ENCODE measurements around the gene RBM8A.

Gene RBM8A

GRCh38 chr1:145958734-145959133, 31.4 kb upstream of the RBM8A start:
- H3K4me2 ChIP-seq: peak overlapping the region; percentile 97 to 100 (median 100)
- H3K27me3 ChIP-seq: peaks cover 6 to 30% (median 29%) of the 10 kb centered on the region in 11 experiments; a peak in 21 of 22 replicates
- peaks cover 0 to 8% (median 0%) of the 10 kb centered on the region in 11 experiments; a peak in 4 of 22 replicates for H3K36me3 ChIP-seq
- no peak for TF ChIP-seq Cebpa-rat (IDR thresholded peaks at IDR 0.05)
- H4K20me1 ChIP-seq: no peaks in the 10 kb centered on the region; a peak in 2 of 22 replicates
- H3K4me3 ChIP-seq: peak overlapping the region in 2 of 10 experiments; percentile 69 to 73; a peak in 1 of 20 replicates
- H3K27ac ChIP-seq: no peak overlapping the region
- H3K9me3 ChIP-seq (replicated peaks in 1 of 11): no peaks in the 10 kb centered on the region
- no peak overlapping the region for H3K9ac ChIP-seq
- peaks cover 74 to 83% (median 78%) of the 10 kb centered on the region in 10 experiments for H3K4me1 ChIP-seq

- Histone ChIP-seq H3K27me3 (peaks cover 6 to 20% (median 18%) of the 10 kb centered on the region in 11 experiments; a peak in 21 of 22 replicates), H3K4me2 (peak within 1 kb of the TSS; percentile 97 to 100 (median 100)), H3K9ac (peak within 1 kb of the TSS; percentile 74 to 87 (median 83)), H4K20me1 (no peaks in the 10 kb centered on the region; a peak in 2 of 22 replicates), H3K9me3 (replicated peaks in 1 of 11) (no peaks in the 10 kb centered on the region), H3K4me3 (peak within 1 kb of the TSS; percentile 54 to 80 (median 72)), H3K36me3 (peaks cover 0 to 13% (median 0%) of the 10 kb centered on the region in 11 experiments; a peak in 6 of 22 replicates), H3K27ac (peak within 1 kb of the TSS; percentile 36 to 84 (median 78); a peak in 21 of 22 replicates), H3K4me1 (peaks cover 63 to 72% (median 67%) of the 10 kb centered on the region in 10 experiments)
- TF ChIP-seq Cebpa-rat (IDR thresholded peaks at IDR 0.05): no peak
Measured at GRCh38 chr1:145957443-145958319, 30.4 kb upstream of the RBM8A start, which contains the start of gene LIX1L. Gene LIX1L (minus strand): TSS chr1:145958017. CDS start chr1:145957927, 90 bp downstream.

GRCh38 chr1:145956781-145957442, 29.6 kb upstream of the RBM8A start:
- Histone ChIP-seq H3K36me3 (peaks cover 0 to 13% (median 4%) of the 10 kb centered on the region in 11 experiments; a peak in 7 of 22 replicates), H3K4me2 (peak overlapping the region; percentile 86 to 100 (median 97)), H3K27ac (peak overlapping the region; percentile 36 to 84 (median 78); a peak in 21 of 22 replicates), H3K4me1 (peaks cover 56 to 66% (median 60%) of the 10 kb centered on the region in 10 experiments), H3K4me3 (peak overlapping the region; percentile 54 to 80 (median 72)), H3K27me3 (peaks cover 6 to 12% (median 11%) of the 10 kb centered on the region in 11 experiments; a peak in 21 of 22 replicates), H3K9ac (peak overlapping the region; percentile 74 to 87 (median 83)), H3K9me3 (replicated peaks in 1 of 11) (no peaks in the 10 kb centered on the region), H4K20me1 (no peaks in the 10 kb centered on the region; a peak in 2 of 22 replicates)
- TF ChIP-seq Cebpa-rat (IDR thresholded peaks at IDR 0.05): no peak

GRCh38 chr1:145956361-145956760, 29.1 kb upstream of the RBM8A start:
- H3K36me3 ChIP-seq: peaks cover 0 to 13% (median 4%) of the 10 kb centered on the region in 11 experiments; a peak in 7 of 22 replicates
- TF ChIP-seq Cebpa-rat (IDR thresholded peaks at IDR 0.05): no peak
- H3K4me3 ChIP-seq: peak overlapping the region; percentile 54 to 80 (median 72)
- no peaks in the 10 kb centered on the region for H3K9me3 ChIP-seq (replicated peaks in 1 of 11)
- peak overlapping the region; percentile 36 to 84 (median 78); a peak in 17 of 22 replicates for H3K27ac ChIP-seq
- H3K9ac ChIP-seq: peak overlapping the region; percentile 74 to 87 (median 83)
- H4K20me1 ChIP-seq: no peaks in the 10 kb centered on the region; a peak in 2 of 22 replicates
- H3K4me2 ChIP-seq: peak overlapping the region; percentile 86 to 100 (median 97)
- H3K4me1 ChIP-seq: peaks cover 55 to 65% (median 58%) of the 10 kb centered on the region in 10 experiments
- H3K27me3 ChIP-seq: peaks cover 2 to 7% (median 5%) of the 10 kb centered on the region in 11 experiments; a peak in 21 of 22 replicates

- H3K4me3 ChIP-seq: no peak overlapping the region; a peak in 1 of 20 replicates
- H3K4me2 ChIP-seq: peak overlapping the region; percentile 86 to 100 (median 97)
- H3K9ac ChIP-seq: peak overlapping the region in 1 of 11 experiments; percentile 11; a peak in 1 of 22 replicates
Measured at GRCh38 chr1:145955436-145955835, 28.2 kb upstream of the RBM8A start.

GRCh38 chr1:145953861-145954260, 26.6 kb upstream of the RBM8A start:
- H3K4me3 ChIP-seq: no peak overlapping the region
- H3K27ac ChIP-seq: no peak overlapping the region
- H3K9ac ChIP-seq: no peak overlapping the region
- no peaks in the 10 kb centered on the region for H3K27me3 ChIP-seq
- H3K4me2 ChIP-seq: no peak overlapping the region
- H4K20me1 ChIP-seq: peaks cover 0 to under 1% (median 0%) of the 10 kb centered on the region in 11 experiments; a peak in 3 of 22 replicates
- H3K9me3 ChIP-seq (replicated peaks in 1 of 11): no peaks in the 10 kb centered on the region
- TF ChIP-seq Cebpa-rat (IDR thresholded peaks at IDR 0.05): no peak
- peaks cover 0 to 21% (median 9%) of the 10 kb centered on the region in 11 experiments; a peak in 10 of 22 replicates for H3K36me3 ChIP-seq
- peaks cover 43 to 54% (median 47%) of the 10 kb centered on the region in 10 experiments for H3K4me1 ChIP-seq

More at GRCh38 chr1:145955436-145955835, 28.2 kb upstream of the RBM8A start:
- no peak overlapping the region for H3K27ac ChIP-seq
- peaks cover 56 to 68% (median 61%) of the 10 kb centered on the region in 10 experiments for H3K4me1 ChIP-seq
- H4K20me1 ChIP-seq: no peaks in the 10 kb centered on the region; a peak in 2 of 22 replicates
- no peaks in the 10 kb centered on the region for H3K27me3 ChIP-seq
- no peaks in the 10 kb centered on the region for H3K9me3 ChIP-seq (replicated peaks in 1 of 11)
- H3K36me3 ChIP-seq: peaks cover 0 to 18% (median 4%) of the 10 kb centered on the region in 11 experiments; a peak in 8 of 22 replicates
- no peak for TF ChIP-seq Cebpa-rat (IDR thresholded peaks at IDR 0.05)

- Histone ChIP-seq H3K4me2 (no peak overlapping the region), H3K27ac (no peak overlapping the region), H3K36me3 (peaks cover 0 to 30% (median 14%) of the 10 kb centered on the region in 11 experiments; a peak in 11 of 22 replicates), H3K27me3 (no peaks in the 10 kb centered on the region), H3K4me1 (peaks cover 34 to 46% (median 39%) of the 10 kb centered on the region in 10 experiments), H3K9me3 (replicated peaks in 1 of 11) (no peaks in the 10 kb centered on the region), H3K4me3 (no peak overlapping the region), H4K20me1 (peaks cover 0 to 10% (median 0%) of the 10 kb centered on the region in 11 experiments; a peak in 4 of 22 replicates), H3K9ac (no peak overlapping the region)
- TF ChIP-seq Cebpa-rat (IDR thresholded peaks at IDR 0.05): no peak
Measured at GRCh38 chr1:145952903-145953302, 25.6 kb upstream of the RBM8A start.

GRCh38 chr1:145951526-145951925, 24.2 kb upstream of the RBM8A start:
- Histone ChIP-seq H3K27me3 (no peaks in the 10 kb centered on the region), H3K27ac (no peak overlapping the region), H3K9me3 (replicated peaks in 1 of 11) (no peaks in the 10 kb centered on the region), H3K9ac (no peak overlapping the region), H3K4me2 (peak overlapping the region in 7 of 11 experiments; percentile 27 to 51 (median 36); a peak in 7 of 22 replicates), H3K4me1 (peaks cover 29 to 41% (median 34%) of the 10 kb centered on the region in 10 experiments), H3K36me3 (peaks cover 8 to 44% (median 24%) of the 10 kb centered on the region in 11 experiments; a peak in 18 of 22 replicates), H4K20me1 (peaks cover 0 to 12% (median 0%) of the 10 kb centered on the region in 11 experiments; a peak in 4 of 22 replicates), H3K4me3 (no peak overlapping the region)
- TF ChIP-seq Cebpa-rat (IDR thresholded peaks at IDR 0.05): no peak
